Measurements from ENCODE around the gene PRRX2. TPM values are rescaled to one million over a fixed set of nuclear protein-coding genes. Genes with fewer than 3 reads are reported as not detected.
A peak's percentile ranks its signal among the peaks of the same experiment; 100 is the strongest.
"Not testable (repeated sequence)": the region's sequence is repeated elsewhere in the genome, so short reads cannot be mapped to it uniquely, and the experiment has no call there.

The PRRX2 gene
- total RNA-seq, 1 experiment from 2014 or later = not detected

DNA sequence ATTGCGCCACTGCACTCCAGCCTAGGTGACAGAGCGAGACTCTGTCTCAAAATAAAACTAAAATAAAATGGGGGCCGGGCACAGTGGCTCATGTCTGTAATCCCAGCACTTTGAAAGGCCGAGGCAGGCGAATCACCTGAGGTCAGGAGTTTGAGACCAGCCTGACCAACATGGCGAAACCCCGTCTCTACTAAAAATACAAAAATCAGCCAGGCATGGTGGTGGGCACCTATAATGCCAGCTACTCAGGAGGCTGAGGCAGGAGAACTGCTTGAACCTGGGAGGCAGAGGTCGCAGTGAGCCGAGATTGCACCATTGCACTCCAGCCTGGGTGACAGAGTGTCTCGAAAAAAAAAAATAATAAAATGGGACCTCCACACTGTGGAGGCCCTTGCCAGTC, 29.1 kb upstream of the PRRX2 start:
- DNase-seq (ENCODE audit: low spot score) = not testable (repeated sequence)

DNA sequence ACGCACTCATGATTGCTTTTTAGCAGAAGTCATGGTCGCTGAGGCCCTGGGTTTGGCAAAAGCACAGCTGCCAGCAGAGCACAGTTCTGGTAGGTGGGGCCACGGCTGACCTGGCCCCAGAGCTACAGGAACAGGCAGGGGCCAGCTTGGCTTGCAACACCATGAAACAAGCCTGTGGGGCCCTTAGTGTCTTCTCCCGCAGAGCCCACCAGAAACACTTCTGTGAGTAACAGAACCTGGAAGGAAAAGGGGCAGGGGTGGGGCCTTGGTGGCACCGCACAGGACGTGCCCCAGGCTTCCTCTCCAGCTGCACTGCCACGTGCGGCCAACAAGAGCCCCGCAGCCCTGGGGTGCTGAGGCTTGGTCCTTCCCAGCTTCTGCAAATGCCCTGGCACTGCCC, 28.3 kb upstream of the PRRX2 start:
- DNase-seq (ENCODE audit: low spot score) = no peak

DNA sequence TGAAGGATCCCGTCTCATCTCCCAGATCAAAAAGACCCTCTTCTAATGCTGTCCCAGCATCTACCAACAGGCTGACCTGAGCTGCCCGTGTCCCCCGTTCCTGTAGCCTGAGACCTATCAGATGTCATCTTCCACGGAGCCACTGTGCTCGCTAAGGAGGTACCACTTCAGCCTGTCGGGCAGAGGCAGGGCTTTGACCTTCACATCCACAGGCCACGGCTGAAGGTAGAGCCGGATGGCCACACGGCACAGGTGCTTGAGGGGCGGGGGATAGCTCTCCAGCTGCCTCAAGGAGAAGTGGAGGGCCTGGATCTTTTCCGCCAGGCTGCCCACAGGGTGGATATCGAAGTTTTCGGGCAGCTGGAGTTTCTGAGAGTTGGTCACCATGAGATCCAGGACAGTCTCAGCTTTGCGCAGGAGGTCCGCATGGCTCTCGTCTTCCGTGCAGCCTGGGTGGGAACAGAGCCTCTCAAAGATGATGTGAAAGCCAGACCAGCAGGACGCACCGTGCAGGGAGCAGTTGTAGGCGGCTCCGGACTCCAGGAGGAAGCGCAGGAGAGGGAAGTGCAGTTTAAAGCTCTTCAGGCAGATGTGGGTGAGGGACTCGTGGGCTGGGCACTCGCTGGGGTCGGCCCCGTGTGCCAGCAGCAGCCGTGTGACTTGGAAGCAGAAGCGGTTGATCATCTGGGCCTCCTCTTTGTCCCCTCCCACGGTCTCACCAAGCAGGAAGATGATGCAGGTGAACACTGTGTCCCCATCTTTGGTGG, 27.6 kb upstream of the PRRX2 start:
- no peak for DNase-seq (ENCODE audit: low spot score)

DNA sequence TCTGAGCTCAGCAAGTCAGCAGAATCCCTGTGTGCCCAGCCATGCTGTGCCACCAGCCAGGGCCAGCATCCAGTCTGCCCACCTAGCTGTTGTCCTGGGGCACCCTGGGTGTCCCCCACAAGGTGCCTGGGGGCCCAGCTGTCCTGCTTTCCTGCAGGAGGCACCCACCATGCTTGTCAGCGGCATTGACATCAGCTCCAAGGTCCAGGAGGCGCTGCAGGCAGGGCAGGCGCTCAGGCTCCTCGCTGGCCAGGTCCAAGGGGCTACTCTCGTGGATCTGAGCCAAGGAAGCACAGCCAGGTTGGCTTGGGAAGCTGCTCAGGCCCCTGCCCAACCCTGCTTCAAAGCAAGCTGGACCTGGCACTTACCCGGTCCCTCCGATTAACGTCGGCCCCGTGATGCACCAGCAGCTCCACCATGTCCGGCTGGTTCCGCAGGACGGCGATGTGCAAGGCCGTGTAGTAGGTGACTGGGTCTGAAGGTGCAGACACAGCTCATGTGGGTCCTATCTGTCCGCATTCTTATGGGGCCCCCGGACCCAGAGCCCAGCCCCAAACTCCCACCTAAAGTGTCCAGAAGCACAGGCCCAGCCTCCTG, 26.3 kb upstream of the PRRX2 start:
- DNase-seq (ENCODE audit: low spot score) = no peak

DNA sequence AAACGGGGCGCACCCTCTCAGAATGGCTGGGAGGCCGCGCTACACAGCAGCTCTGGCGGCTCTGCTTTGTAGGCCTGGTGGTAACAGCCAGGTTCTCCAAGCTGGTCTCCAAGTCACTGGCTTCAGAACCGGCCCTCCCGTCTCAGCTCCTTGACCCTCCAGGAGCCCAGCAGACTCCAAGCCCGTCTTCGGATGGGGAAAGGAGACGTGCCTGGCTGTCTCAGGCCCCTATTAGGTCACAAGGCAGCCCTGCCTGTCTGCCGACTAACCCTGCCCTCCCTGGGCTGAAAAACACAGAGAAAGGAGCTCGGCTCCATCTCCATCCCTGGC, 25.7 kb upstream of the PRRX2 start:
- DNase-seq (ENCODE audit: low spot score) = no peak

DNA sequence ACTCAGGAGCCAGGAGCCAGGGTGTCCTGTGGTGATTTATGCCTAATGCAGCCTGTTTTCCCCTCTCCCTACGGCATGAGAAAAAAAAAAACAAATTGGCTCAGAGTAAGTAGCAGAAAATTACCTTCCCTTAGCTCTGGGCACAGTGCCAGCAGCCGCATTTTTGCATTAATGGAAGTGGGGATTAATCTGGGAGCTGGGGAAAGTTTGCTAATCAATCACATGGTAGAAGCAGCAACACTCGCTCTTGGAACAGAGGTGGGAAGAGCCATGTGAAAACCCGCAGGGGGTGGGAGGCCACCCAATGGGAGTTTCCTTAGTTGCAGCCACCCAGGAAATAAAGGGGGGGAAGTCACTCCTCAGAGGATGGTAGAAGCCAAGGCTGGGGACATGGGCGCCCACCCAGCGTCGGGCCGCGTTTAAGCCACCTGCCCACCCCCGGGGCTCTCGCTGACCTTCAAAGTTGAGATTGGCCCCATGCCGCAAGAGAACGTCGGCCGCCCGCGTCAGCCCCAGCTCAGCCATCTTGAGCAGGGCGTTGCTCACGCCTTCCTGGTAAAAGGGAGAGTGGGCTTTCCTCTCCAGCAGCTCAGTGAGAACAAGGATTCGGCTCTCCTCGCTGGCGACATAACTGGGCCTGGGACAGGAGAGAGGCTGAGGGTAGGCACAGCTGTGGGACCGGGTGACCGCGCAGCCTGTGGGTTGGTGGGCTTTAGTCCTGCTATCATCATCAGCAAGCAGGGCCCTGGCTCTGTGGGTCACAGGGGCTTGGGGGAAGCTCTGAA, 25.2 kb upstream of the PRRX2 start:
- DNase-seq (ENCODE audit: low spot score) = peak; percentile 43

DNA sequence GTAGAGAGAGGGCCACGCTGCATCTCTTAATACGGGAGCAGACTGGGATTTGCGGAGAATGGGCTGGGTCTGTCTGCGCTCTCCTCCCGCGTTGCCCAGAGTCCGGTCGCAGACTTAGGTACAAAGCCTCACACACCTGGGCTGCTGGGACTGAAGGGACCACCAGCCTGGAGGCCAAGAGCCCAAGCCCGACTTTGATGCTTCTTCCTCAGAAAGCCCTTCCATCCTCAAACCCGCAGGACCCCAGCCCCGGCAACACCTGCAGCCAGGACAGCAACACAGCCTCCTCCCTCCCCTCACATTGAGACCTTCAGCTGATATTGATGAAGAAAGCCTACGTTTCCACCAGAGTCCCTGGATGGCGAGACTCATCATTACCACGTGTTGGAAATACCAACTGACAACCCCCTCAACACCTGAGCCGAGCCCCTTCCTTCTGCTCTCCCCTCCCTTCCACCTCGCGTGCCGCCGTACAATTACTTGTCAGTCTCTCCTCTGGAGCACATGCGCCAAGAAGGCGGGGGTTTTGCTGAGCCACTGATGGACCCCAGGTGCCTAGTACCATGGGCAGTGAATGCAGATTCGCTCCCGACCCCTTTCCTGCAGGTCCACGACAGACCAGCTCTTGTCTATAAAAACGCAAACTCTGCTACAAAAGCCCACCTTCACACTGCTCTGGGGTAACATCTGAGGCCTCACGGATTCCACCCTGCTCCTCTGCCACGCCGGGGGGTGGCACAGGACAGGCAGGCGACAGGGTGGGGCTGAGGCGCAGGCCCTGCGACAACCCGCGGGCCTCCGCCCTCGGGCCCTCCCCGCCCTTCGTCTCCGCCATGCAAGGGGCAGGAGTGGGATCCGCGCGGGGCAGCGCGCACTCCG, 24.3 kb upstream of the PRRX2 start:
- no peak for DNase-seq (ENCODE audit: low spot score)

DNA sequence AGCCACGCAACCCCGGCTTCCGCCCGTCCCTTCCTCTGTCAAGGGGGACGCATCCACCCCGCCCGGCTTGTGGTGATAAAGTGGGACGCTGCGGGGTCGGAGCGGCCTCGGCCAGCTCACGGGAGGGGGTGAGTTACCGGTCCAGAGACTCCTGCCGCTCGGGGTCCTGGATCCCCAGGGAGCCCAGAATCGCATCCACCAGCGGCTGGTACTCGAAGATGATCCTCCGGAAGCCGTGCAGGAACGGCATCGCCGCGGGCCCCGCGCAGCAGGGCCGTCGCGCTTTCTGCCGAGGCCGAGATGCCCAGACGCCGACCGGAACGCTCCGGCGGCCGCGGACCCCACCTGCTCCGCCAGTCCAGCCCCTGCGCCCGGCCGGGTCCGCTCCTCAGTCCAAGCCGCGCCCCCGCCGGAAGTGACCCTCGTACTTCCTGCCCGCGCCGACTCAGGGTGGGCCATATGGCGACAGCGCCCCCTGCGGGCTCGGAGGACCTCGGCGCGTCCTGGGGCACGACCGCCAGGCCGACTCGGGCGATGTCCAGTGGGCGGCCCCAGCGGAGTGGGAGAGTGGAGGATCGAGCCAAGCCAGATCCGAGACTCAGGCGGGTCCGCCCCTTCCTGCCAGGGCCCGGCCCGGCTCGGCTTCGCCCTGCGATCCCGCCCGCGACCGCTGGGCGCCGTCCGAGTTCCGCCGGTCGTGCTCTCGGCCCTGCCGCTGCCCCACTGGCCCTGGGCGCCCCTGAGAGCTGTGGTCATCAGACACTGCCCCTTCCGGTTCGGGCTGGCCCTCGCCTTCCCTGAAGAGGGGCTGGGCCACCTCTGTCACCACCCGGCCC, 23.5 kb upstream of the PRRX2 start, which contains the start of gene ASB6:
ASB6 (minus strand) TSS at position 402 of the 836 bp plus-strand sequence; CDS start at position 250, 152 bp downstream.
- peak; percentile 87 for DNase-seq (ENCODE audit: low spot score)

DNA sequence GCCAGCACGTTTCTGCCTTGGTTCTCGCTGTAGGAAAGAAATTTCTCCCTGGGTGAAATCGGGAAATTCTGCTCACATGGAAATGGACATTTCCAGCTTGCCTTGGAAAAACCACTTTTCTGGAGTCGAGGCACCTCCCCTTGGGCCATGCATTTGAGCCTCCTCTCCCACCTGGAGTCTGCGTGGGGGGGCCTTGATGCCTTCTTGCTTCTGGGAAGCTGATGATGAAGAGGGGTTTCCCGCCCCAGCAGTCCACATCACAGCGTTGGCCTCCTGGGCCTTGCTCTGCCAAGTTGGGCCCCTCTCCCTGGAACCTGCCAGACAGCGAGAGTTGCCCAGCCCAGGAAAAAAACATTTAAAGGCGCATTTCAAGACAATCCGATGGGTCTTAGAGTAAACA, 21.7 kb upstream of the PRRX2 start:
- no peak for DNase-seq (ENCODE audit: low spot score)

DNA sequence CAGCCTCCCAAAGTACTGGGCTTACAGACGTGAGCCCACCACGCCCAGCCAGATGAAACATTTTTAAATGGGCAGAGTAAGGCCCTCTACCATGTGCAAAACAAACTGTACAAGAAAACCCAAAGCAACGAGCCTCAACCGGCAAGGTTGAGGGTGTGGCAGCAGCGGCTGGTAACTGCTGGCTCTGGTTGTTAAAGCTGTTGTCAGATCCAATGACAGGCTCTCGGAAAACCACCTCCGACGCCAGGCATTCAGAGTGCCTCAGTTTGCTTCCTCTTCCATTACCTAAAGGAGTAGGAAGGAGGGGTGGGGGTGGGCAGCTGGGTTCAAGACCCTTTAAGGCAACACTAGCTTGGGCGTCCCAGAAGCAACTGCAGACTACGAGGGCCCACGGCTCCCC, 21.1 kb upstream of the PRRX2 start:
- DNase-seq (ENCODE audit: low spot score) = no peak

DNA sequence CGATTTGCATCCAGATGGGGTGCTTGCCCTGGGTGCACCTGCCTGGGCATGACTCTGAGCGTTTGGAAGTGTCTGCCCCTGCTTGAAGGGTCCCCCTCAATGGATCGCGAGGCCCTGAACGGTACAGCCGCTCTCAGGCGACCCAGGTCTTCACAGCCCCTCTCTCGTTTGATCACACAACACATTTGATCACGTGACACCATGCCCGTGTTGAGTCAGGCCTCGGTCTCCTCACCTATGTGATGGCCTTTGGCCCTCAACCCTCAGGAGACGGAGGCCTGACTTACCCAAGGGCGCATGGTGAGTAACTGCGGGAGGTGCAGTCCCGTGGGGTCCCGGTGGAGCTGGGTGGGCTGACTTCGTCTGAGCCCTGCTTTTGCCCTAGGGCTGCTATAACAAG, 20.5 kb upstream of the PRRX2 start:
- no peak for DNase-seq (ENCODE audit: low spot score)

DNA sequence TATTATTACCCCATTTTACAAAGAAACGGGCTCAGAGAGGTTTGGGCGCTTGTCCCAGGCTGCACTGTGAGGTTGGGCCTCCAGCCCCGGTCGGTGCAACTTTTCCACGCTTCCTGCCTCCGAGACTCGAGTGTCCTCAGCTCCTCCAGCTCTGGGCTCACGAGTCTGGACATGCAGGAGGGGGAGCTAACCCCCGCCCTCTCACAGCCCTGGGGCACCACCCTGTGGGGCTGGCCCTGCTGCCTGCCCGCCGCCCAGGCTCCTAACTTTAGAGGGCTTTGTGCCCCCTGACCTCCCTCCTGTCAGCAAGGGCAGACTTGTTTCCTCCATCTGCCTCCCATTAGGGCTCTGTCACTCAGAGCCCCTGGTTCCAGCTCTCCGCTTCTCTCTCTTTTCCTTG, 19.2 kb upstream of the PRRX2 start:
- DNase-seq (ENCODE audit: low spot score) = no peak

DNA sequence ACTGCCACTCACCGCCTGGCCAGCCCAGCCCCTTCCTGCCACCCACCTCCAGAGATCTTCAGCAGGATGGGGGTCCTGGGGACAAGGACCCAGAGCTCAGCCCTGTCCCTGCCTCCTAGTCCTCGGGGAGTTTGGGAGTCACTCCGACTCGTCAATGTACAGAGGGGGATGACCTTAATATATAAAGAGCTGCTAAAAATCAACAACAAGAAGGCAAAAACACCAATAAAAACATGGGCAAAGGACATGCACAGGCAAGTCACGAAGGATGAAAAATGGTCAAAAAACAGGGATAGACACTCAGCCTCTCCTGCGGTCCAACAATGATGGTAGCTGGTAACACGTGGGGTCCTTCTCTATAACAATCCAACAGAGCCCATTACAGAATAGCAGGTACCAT, 18.8 kb upstream of the PRRX2 start:
- no peak for DNase-seq (ENCODE audit: low spot score)

DNA sequence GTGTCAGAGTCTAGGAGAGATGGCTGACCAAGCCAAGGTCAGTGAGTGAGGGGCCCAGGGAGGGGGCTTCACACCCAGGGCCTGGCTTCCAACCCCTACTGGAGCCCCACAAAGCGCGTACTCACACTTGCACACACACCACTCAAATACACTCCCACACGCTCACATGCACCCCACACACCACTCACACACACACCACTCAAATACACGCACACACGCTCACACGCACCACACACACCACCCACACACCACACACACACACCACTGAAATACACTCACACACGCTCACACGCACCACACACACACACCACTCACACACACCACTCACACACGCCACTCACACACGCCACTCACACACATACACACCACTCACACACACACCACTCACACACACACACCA, 17.8 kb upstream of the PRRX2 start:
- no peak for DNase-seq (ENCODE audit: low spot score)

DNA sequence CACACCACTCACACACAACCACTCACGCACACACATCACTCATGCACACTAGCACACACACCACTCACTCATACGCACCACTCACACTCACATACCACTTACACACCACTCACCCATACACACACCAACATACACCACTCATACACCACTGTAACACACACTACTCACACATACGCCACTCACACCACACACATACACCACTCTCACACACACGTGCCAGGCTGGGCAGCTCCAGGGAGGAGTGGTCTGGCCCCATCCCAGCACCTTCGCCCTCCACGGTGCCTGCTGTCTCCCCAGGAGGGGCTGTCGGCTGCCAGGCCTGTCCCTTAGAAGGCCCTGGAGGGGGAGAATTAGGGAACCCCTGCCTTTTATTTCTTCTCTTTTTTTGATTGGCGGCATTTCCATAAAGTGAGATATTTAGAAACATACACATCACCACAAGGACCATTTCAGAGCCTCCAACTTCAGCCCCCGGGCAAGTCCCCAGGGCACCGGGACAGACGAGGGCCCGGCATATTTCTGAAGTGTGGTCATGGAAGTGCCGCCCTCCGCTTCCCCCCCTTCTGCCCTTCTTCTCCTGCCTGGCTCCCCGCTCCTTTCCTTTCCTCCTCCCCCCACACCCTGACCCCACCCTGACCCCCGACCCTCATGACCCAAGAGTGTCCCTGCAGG, 17.2 kb upstream of the PRRX2 start:
- no peak for DNase-seq (ENCODE audit: low spot score)

DNA sequence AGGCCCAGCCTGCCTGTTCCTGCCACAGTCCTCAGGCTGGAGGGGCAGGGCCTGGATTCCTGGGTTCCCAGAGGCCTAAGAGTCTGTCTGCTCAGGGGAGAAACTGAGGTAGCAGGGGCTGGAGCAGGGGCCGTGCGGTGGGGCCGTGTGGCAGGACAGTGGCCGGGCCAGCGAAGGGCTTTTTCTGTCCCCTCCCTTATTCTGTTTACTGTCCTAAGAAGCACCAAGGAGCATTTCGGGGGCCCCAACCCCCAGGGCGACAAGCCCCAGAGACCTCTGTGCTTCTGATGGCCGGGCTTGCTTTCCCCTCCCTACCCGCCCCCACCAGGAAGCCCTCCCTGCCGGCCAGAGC, 16.7 kb upstream of the PRRX2 start:
- DNase-seq (ENCODE audit: low spot score) = no peak

DNA sequence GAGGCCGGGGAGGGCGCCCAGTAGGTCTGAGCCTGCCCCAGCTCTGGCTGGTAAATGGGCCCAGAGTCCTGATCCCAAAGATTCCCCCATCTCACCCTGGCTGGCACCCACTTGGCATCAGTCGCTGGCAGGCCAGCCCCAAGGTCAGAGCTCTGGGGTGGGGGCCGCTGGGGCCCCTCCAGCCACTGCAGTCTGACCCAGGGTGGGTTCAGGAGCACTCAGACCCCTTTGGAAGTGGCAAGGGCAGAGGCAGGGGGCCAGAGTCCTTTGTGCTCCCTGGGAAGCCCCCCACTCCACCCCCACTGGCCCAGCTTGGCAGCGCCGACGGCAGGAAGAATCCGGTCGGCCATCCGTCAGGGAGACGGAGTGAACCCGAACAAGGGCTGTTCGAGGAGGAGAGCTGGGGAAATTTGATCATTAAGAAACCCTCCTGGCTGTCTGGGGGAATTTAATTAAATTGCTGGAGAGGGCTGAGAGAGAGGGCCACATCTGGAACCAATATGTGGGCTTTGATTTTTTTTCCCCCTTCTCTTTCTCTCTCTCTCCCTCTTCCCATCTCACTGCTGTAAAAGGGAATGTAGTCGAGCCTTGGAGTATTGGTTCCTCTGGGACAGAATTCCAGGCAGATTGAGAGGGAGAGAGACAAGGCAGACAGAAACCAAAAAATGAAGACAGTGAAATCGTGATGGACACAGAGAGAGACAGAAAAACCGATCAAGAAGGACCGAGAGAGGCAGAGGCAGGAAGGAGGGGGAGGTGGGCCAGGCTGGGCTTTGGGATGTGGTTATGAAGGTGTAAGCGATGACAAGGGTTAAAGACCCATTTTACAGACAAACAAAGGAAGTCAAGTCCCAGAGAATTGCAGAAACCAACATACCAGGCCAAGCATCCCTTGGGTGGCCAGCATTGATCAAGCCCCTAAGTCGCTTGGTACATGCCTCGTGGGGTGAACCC, 15.4 kb upstream of the PRRX2 start:
- DNase-seq (ENCODE audit: low spot score) = no peak

DNA sequence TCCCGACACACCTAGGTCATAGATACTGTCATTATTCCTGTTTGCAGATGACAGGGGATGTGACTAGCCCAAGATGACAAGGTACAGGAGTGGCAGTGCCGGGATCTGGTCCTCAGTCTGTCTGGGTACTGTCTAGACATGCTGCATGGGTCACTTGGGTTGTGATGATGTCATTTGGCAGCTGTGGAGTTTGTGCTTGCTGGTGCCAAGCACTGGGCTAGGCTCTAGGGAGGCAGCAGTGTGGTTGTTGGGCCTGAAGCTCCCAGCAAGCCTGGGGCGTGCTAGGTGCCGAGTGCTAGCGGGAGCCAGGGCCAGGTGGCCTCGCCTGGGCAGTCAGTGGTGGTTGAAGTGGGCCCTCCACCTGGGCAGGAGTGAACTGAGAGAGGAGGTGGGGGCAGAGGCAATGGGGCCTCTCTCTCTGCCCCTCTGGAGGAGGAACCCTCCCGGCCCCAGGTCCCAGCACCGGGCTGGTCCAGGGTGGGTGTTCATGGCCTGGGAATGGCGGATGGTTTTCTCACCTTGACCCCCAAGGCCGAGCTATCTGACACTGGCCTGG, 14.7 kb upstream of the PRRX2 start:
- no peak for DNase-seq (ENCODE audit: low spot score)
